HepG2 (cell line): ENCODE results near the gene CTNNA3. TPM values are rescaled to one million over a fixed set of nuclear protein-coding genes. Genes with fewer than 3 reads are reported as not detected.

Experiments used
- ATAC-seq: fragments of 200-7000 bp; cut with Tn5 transposase; 3 replicates; pipeline ENCODE4 v1.9.1; 2020; ENCODE audit warnings: mild to moderate bottlenecking, moderate library complexity
- BruUV-seq: library from RNA; stranded (reverse); fragments of 400-500 nt; replicated peaks from 2 replicates; lab custom pipeline; 2021; lab: Mats Ljungman, UMichigan
- CTCF ChIA-PET: fragments of 300-600 bp; formaldehyde crosslinking; extraction: SDS; loops from one replicate; lab custom pipeline; 2021; ENCODE audit warnings: low total read pairs, inconsistent platforms, low intra/inter-chr PET ratio; lab: Yijun Ruan, JAX
- POLR2A ChIA-PET: fragments of 350-600 bp; sonication (Branson Sonifier 250); formaldehyde crosslinking; loops from one replicate; lab custom pipeline; 2020; ENCODE audit warnings: antibody characterized with exemption, inconsistent platforms; lab: Yijun Ruan, JAX
- DNase-seq: peaks from one replicate; pipeline ENCODE4 v3.0.0-alpha.2; 2015; ENCODE audit warnings: low spot score
- FAIRE-seq: peaks from 3 replicates; lab custom pipeline; 2011; peaks lifted over from hg19 to GRCh38; lab: Jason Lieb, UNC
- H2AFZ ChIP-seq: one replicate; pipeline ENCODE4 v1.6.1; 2011; ENCODE audit warnings: low read length, inconsistent platforms
- H3K27ac ChIP-seq: fragments of 300-600 bp; 3 replicates; pipeline ENCODE4 v1.8.0; 2011; ENCODE audit warnings: mixed run types, mild to moderate bottlenecking, mixed read lengths, low read length, inconsistent platforms; ENCODE audit not compliant: insufficient read depth; ENCODE audit errors: extremely low read length
- H3K27me3 ChIP-seq, 2 experiments: fragments of 200-600 bp in 1 of 2; 2 replicates in 1 of 2; 3 replicates in 1 of 2; pipeline versions ENCODE4 v1.6.0 to v1.8.0; 2011; ENCODE audit warnings: low read length in 2 of 2, mild to moderate bottlenecking in 2 of 2, moderate library complexity in 2 of 2, inconsistent platforms in 1 of 2; ENCODE audit not compliant: insufficient read depth in 2 of 2, control insufficient read depth in 1 of 2
- H3K36me3 ChIP-seq, 2 experiments: fragments of 200-600 bp in 1 of 2; replicated peaks in 1 of 2; 2 replicates in 1 of 2; 3 replicates in 1 of 2; pipeline versions ENCODE4 v1.5.1 to v1.8.0; 2011; ENCODE audit warnings: low read length in 2 of 2, inconsistent platforms in 1 of 2; ENCODE audit not compliant: insufficient read depth in 2 of 2, control insufficient read depth in 1 of 2
- H3K4me1 ChIP-seq: 2 replicates; pipeline ENCODE4 v1.5.1; 2012; ENCODE audit warnings: low read length, inconsistent platforms; ENCODE audit not compliant: insufficient read depth
- H3K4me2 ChIP-seq: 2 replicates; pipeline ENCODE4 v1.6.0; 2011; ENCODE audit warnings: low read depth, low read length, inconsistent platforms
- H3K4me3 ChIP-seq, 3 experiments: fragments of 200-600 bp in 1 of 3; sonication (generic), shearing (Covaris generic) in 1 of 3; replicated peaks in 1 of 3; 2 replicates each; pipeline ENCODE4 v1.5.1; 2011 to 2016; ENCODE audit warnings: low read length in 3 of 3, inconsistent platforms in 2 of 3, low read depth in 2 of 3, mild to moderate bottlenecking in 2 of 3, control low read depth in 1 of 3, mixed read lengths in 1 of 3; ENCODE audit not compliant: insufficient read depth in 1 of 3
- H3K79me2 ChIP-seq: one replicate; pipeline ENCODE4 v1.6.1; 2011; ENCODE audit warnings: low read length, inconsistent platforms; ENCODE audit not compliant: insufficient read depth
- H3K9ac ChIP-seq: 2 replicates; pipeline ENCODE4 v1.6.0; 2011; ENCODE audit warnings: mild to moderate bottlenecking, low read depth, low read length, inconsistent platforms; ENCODE audit not compliant: insufficient read depth
- H3K9me3 ChIP-seq: 2 replicates; pipeline ENCODE4 v1.5.1; 2012; ENCODE audit warnings: mild to moderate bottlenecking, low read length
- H4K20me1 ChIP-seq: 2 replicates; pipeline ENCODE4 v1.6.0; 2011; ENCODE audit warnings: inconsistent platforms, mild to moderate bottlenecking, low read length, moderate library complexity; ENCODE audit not compliant: insufficient read depth
- HOXD1 ChIP-seq: sonication (generic); formaldehyde crosslinking; IDR thresholded peaks from 2 replicates; pipeline ENCODE4 v1.5.0; 2020; ENCODE audit warnings: missing genetic modification reagents
- REST ChIP-seq, 2 experiments: IDR thresholded peaks; 2 replicates each; pipeline ENCODE4 v1.6.1; 2011 to 2012; ENCODE audit warnings: low read length in 2 of 2, borderline replicate concordance in 1 of 2, low read depth in 1 of 2, mild to moderate bottlenecking in 1 of 2, moderate library complexity in 1 of 2
- SP2 ChIP-seq: sonication (generic); formaldehyde crosslinking; IDR thresholded peaks from 2 replicates; pipeline ENCODE4 v1.5.1; 2020; ENCODE audit warnings: mild to moderate bottlenecking, missing genetic modification reagents
- ZBTB1 ChIP-seq: sonication (generic); formaldehyde crosslinking; IDR thresholded peaks from 2 replicates; pipeline ENCODE4 v1.4.0; 2020; ENCODE audit warnings: missing genetic modification reagents, borderline replicate concordance
- ZBTB40 ChIP-seq, 2 experiments: fragments of 450-650 bp in 1 of 2; sonication (generic) in 1 of 2; formaldehyde crosslinking in 1 of 2; IDR thresholded peaks; 2 replicates each; pipeline versions ENCODE4 v1.6.1 to v1.8.0; 2016 to 2022; ENCODE audit warnings: antibody characterized with exemption in 1 of 2, mild to moderate bottlenecking in 1 of 2, missing genetic modification reagents in 1 of 2
- ZFP36L2 ChIP-seq: sonication (generic); formaldehyde crosslinking; IDR thresholded peaks from 2 replicates; pipeline ENCODE4 v1.4.0; 2020; ENCODE audit warnings: missing genetic modification reagents
- ZNF263 ChIP-seq: sonication (generic); formaldehyde crosslinking; IDR thresholded peaks from 2 replicates; pipeline ENCODE4 v1.4.0; 2020; ENCODE audit warnings: missing genetic modification reagents
- ZNF337 ChIP-seq: sonication (generic); formaldehyde crosslinking; IDR thresholded peaks from 2 replicates; pipeline ENCODE4 v1.5.1; 2020; ENCODE audit warnings: missing genetic modification reagents, low read depth, mild to moderate bottlenecking, borderline replicate concordance
- WGBS: methylation state at CpG from one replicate; pipeline ENCODE4 v1.1.6; 2017; ENCODE audit warnings: low lambda C conversion rate; 5-methylcytosine and 5-hydroxymethylcytosine counted together
- in situ Hi-C: cut with HindIII; loops from 2 replicates; pipeline ENCODE4 v1.10.0; 2017; ENCODE audit warnings: low pct_unique_long_range_greater_than_20kb; ENCODE audit not compliant: extremely low pct_ligation_motif_present
- intact Hi-C: fragments of 100-400 bp; cut with micrococcal nuclease; formaldehyde crosslinking; loops from one replicate; pipeline ENCODE4 v1.10.0; 2022; ENCODE audit not compliant: unreplicated experiment
- polyA plus RNA-seq, 8 experiments: library from polyadenylated mRNA; depleted of rRNA in 3 of 8; stranded (reverse) in 7 of 8; unstranded in 1 of 8; fragments of >200 nt; fragmentation: Illumina TruSeq in 4 of 8; extraction: Trizol in 4 of 8; gene quantifications; 2 replicates each; pipeline versions ENCODE4 v1.2.1 to v1.2.3, GENCODE V29; 2011 to 2016; ENCODE audit warnings: low read depth in 4 of 8, missing spikeins in 1 of 8, mixed read lengths in 1 of 8; ENCODE audit not compliant: insufficient read depth in 1 of 8
- total RNA-seq, 5 experiments: library from RNA; depleted of rRNA; stranded (reverse); fragments of >200 nt; fragmentation: Illumina TruSeq; extraction: Trizol; gene quantifications; 2 replicates each; pipeline ENCODE4 v1.2.3, GENCODE V29; 2016; ENCODE audit warnings: low read depth in 1 of 5
- TF ChIP-seq, protein P1 (sequence below): sonication (generic); formaldehyde crosslinking; IDR thresholded peaks from 2 replicates; pipeline ENCODE4 v1.4.0; 2020; ENCODE audit warnings: missing genetic modification reagents

Gene CTNNA3
- total and polyA plus RNA-seq, 2 of the 13 experiments (the other 11 are each of a cell fraction or from before 2014, with no cell fraction given), result not detected

- Histone ChIP-seq H3K36me3 (no peaks in the 10 kb centered on the region), H3K4me1 (no peaks in the 10 kb centered on the region), H3K4me2 (no peak overlapping the region), H2AFZ (no peak overlapping the region), H4K20me1 (no peaks in the 10 kb centered on the region), H3K4me3 (no peak overlapping the region), H3K27me3 (no peaks in the 10 kb centered on the region), H3K79me2 (no peaks in the 10 kb centered on the region), H3K9me3 (no peaks in the 10 kb centered on the region), H3K9ac (no peak overlapping the region), H3K27ac (no peak overlapping the region)
- FAIRE-seq, result no peak
- POLR2A ChIA-PET, result no interaction called here
- no peak for DNase-seq
- BruUV-seq, result no TSS peak
- ATAC-seq, result no peak
- intact Hi-C loops, result no loop called here
- 0% methylated on average over 3 of the region's 3 CpGs for WGBS
- in situ Hi-C loops, result no loop called here
- CTCF ChIA-PET, result no interaction called here
- TF ChIP-seq, protein P1, sequence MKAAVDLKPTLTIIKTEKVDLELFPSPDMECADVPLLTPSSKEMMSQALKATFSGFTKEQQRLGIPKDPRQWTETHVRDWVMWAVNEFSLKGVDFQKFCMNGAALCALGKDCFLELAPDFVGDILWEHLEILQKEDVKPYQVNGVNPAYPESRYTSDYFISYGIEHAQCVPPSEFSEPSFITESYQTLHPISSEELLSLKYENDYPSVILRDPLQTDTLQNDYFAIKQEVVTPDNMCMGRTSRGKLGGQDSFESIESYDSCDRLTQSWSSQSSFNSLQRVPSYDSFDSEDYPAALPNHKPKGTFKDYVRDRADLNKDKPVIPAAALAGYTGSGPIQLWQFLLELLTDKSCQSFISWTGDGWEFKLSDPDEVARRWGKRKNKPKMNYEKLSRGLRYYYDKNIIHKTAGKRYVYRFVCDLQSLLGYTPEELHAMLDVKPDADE (CRISPR knock-in tag), result no peak
- TF ChIP-seq SP2, result no peak
- no peak for TF ChIP-seq REST (IDR thresholded peaks at IDR 0.05; ENCODE audit: borderline replicate concordance in 1 of 2, low read depth in 1 of 2, low read length in 2 of 2)
- no peak for TF ChIP-seq ZBTB1 (CRISPR knock-in tag)
- no peak for TF ChIP-seq ZFP36L2
- no peak for TF ChIP-seq ZNF263 (CRISPR knock-in tag)
- TF ChIP-seq ZNF337 (CRISPR knock-in tag), result no peak
- TF ChIP-seq ZBTB40 (IDR thresholded peaks at IDR 0.05), result no peak
- TF ChIP-seq ZBTB40 (CRISPR knock-in tag; IDR thresholded peaks at IDR 0.05), result no peak
- TF ChIP-seq HOXD1 (CRISPR knock-in tag), result no peak
These were observed 225.0 kb downstream of the CTNNA3 start for GRCh38 chr10:67471022-67471421.
